Measurements from ENCODE around the gene BLOC1S2. TPM values are rescaled to one million over a fixed set of nuclear protein-coding genes. Genes with fewer than 3 reads are reported as not detected.

The BLOC1S2 gene
- polyA plus RNA-seq, 3 donors from 2014 or later = 67.3 to 79.8 (median 79.8) TPM

Other genes starting within 250 kb of the BLOC1S2 start
- not detected for gene CPN1, start 204.8 kb downstream of the BLOC1S2 start, polyA plus RNA-seq
- 10 to 100 TPM in 1 of 3 donors, 1 to 10 TPM in 2; 3.8 to 11.0 (median 9.6) TPM for gene ERLIN1, start 100.7 kb downstream of the BLOC1S2 start, polyA plus RNA-seq
- gene CHUK, start 57.1 kb downstream of the BLOC1S2 start, polyA plus RNA-seq = 10 to 100 TPM in 2 of 3 donors, 1 to 10 TPM in 1; 8.0 to 19.0 (median 15.0) TPM
- 10 to 100 TPM; 18.4 to 38.4 (median 32.5) TPM for gene CWF19L1, start 19.0 kb downstream of the BLOC1S2 start, polyA plus RNA-seq
- not detected for gene PKD2L1, start 43.5 kb upstream of the BLOC1S2 start, polyA plus RNA-seq
- gene SCD, start 60.6 kb upstream of the BLOC1S2 start, polyA plus RNA-seq = 1 to 10 TPM; 3.8 to 5.5 (median 4.5) TPM
- not detected for gene WNT8B, start 176.3 kb upstream of the BLOC1S2 start, polyA plus RNA-seq
- under 1 TPM in 2 of 3 donors, not detected in 1; 0.18 to 0.57 TPM for gene SEC31B, start 233.2 kb upstream of the BLOC1S2 start, polyA plus RNA-seq
- gene NDUFB8, start 243.2 kb upstream of the BLOC1S2 start, polyA plus RNA-seq = 100 to 1,000 TPM; 419 to 713 (median 668) TPM
- gene HIF1AN, start 249.3 kb upstream of the BLOC1S2 start, polyA plus RNA-seq = 10 to 100 TPM; 26.0 to 41.2 (median 33.3) TPM

Data from immature natural killer cell (primary cell).